HCT116 (cell line): ENCODE results near the gene ADAM15. TPM values are rescaled to one million over a fixed set of nuclear protein-coding genes. Genes with fewer than 3 reads are reported as not detected.

ENCODE experiments used
- ATAC-seq: fragments of 200-7000 bp; cut with Tn5 transposase; 2 replicates; pipeline ENCODE4 v1.9.1; 2020; ENCODE audit warnings: mild to moderate bottlenecking, moderate library complexity
- BruUV-seq: library from RNA; stranded (reverse); fragments of 400-500 nt; replicated peaks from 2 replicates; lab custom pipeline; 2021; lab: Mats Ljungman, UMichigan
- CTCF ChIA-PET: fragments of 300-600 bp; sonication (Branson Sonifier 250); formaldehyde crosslinking; loops from one replicate; lab custom pipeline; 2021; ENCODE audit warnings: antibody characterized with exemption; lab: Charles Lee
- POLR2A ChIA-PET: fragments of 300-600, 350-600 bp; sonication (Branson Sonifier 250); formaldehyde crosslinking; loops from one replicate; lab custom pipeline; 2021; ENCODE audit warnings: antibody characterized with exemption; lab: Charles Lee
- RAD21 ChIA-PET, 2 experiments: fragments of 300-600 bp; sonication (Branson Sonifier 250); formaldehyde crosslinking; loops; one replicate each; lab custom pipeline; 2023; ENCODE audit warnings: low total read pairs in 2 of 2; ENCODE audit not compliant: uncharacterized antibody in 2 of 2, unreplicated experiment in 2 of 2, low non-redundant PET in 1 of 2; lab: Charles Lee
- DNase-seq: peaks from one replicate; pipeline ENCODE4 v3.0.0-alpha.2; 2010; ENCODE audit warnings: low read depth, low spot score
- H2AFZ ChIP-seq: fragments of 200-600 bp; shearing (Covaris generic), sonication (generic); 2 replicates; pipeline ENCODE4 v1.6.1; 2017; ENCODE audit warnings: low read depth, mixed run types, mixed read lengths, antibody characterized with exemption, low read length; ENCODE audit not compliant: poor library complexity, severe bottlenecking
- H3K27ac ChIP-seq: 2 replicates; pipeline ENCODE4 v1.5.1; 2012; ENCODE audit warnings: low read depth, low read length
- H3K27me3 ChIP-seq: fragments of 200-600 bp; sonication (generic); 2 replicates; pipeline ENCODE4 v1.6.1; 2016; ENCODE audit warnings: mixed run types, low read length, mixed read lengths; ENCODE audit not compliant: insufficient read depth
- H3K36me3 ChIP-seq, 2 experiments: fragments of 200-500 bp in 1 of 2; fragments of 200-600 bp in 1 of 2; sonication (Bioruptor generic) in 1 of 2; sonication (generic) in 1 of 2; 2 replicates each; pipeline versions ENCODE4 v1.5.1 to v1.6.1; 2014 to 2016; ENCODE audit warnings: low read length in 2 of 2, inconsistent platforms in 1 of 2, mixed read lengths in 1 of 2, mixed run types in 1 of 2; ENCODE audit not compliant: insufficient read depth in 2 of 2, control insufficient read depth in 1 of 2
- H3K4me1 ChIP-seq, 2 experiments: fragments of 200-600 bp in 1 of 2; sonication (generic) in 1 of 2; 2 replicates each; pipeline versions ENCODE4 v1.5.1 to v1.6.1; 2012 to 2017; ENCODE audit warnings: low read length in 2 of 2, inconsistent platforms in 1 of 2, mild to moderate bottlenecking in 1 of 2, mixed read lengths in 1 of 2, mixed run types in 1 of 2, moderate library complexity in 1 of 2; ENCODE audit not compliant: insufficient read depth in 2 of 2, control insufficient read depth in 1 of 2
- H3K4me2 ChIP-seq: fragments of 200-600 bp; sonication (generic); 2 replicates; pipeline ENCODE4 v1.6.1; 2017; ENCODE audit warnings: mixed run types, low read length, mixed read lengths
- H3K4me3 ChIP-seq, 2 experiments: fragments of 200-600 bp in 1 of 2; sonication (generic) in 1 of 2; replicated peaks in 1 of 2; 2 replicates each; pipeline ENCODE4 v1.5.1; 2011 to 2016; ENCODE audit warnings: low read length in 2 of 2, control low read depth in 1 of 2, low read depth in 1 of 2, mild to moderate bottlenecking in 1 of 2, mixed read lengths in 1 of 2, mixed run types in 1 of 2
- H3K79me2 ChIP-seq: fragments of 200-600 bp; sonication (generic); 2 replicates; pipeline ENCODE4 v1.6.1; 2017; ENCODE audit warnings: mild to moderate bottlenecking, mixed run types, low read length, moderate library complexity, mixed read lengths; ENCODE audit not compliant: insufficient read depth
- H3K9ac ChIP-seq: fragments of 200-600 bp; sonication (generic); 2 replicates; pipeline ENCODE4 v1.6.1; 2016; ENCODE audit warnings: low read length, mixed read lengths
- H3K9me2 ChIP-seq: fragments of 200-600 bp; sonication (generic), shearing (Covaris generic); 2 replicates; pipeline ENCODE4 v1.6.1; 2017; ENCODE audit warnings: mixed run types, mild to moderate bottlenecking, moderate library complexity; ENCODE audit not compliant: insufficient read depth
- H3K9me3 ChIP-seq, 2 experiments: fragments of 200-500 bp in 1 of 2; fragments of 200-600 bp in 1 of 2; sonication (Bioruptor generic) in 1 of 2; sonication (generic) in 1 of 2; 2 replicates each; pipeline ENCODE4 v1.6.1; 2014 to 2017; ENCODE audit warnings: low read length in 2 of 2, mixed read lengths in 2 of 2, inconsistent platforms in 1 of 2, low read depth in 1 of 2, mild to moderate bottlenecking in 1 of 2, mixed run types in 1 of 2, moderate library complexity in 1 of 2; ENCODE audit not compliant: control insufficient read depth in 1 of 2, insufficient read depth in 1 of 2
- H4K20me1 ChIP-seq: fragments of 200-600 bp; sonication (generic), shearing (Covaris generic); 2 replicates; pipeline ENCODE4 v1.6.1; 2017; ENCODE audit warnings: mixed run types, mild to moderate bottlenecking, moderate library complexity; ENCODE audit not compliant: insufficient read depth
- CBX3 ChIP-seq: IDR thresholded peaks from 2 replicates; pipeline ENCODE4 v1.6.1; 2012; ENCODE audit warnings: low read depth
- CEBPB ChIP-seq: IDR thresholded peaks from 2 replicates; pipeline ENCODE4 v1.6.1; 2012; ENCODE audit warnings: low read depth
- CTCF ChIP-seq, 3 experiments: fragments of 200-600 bp in 1 of 3; sonication (generic) in 1 of 3; IDR thresholded peaks in 2 of 3; conservative IDR thresholded peaks in 1 of 3; 2 replicates each; pipeline ENCODE4 v1.5.1; 2012 to 2017; ENCODE audit warnings: low read depth in 2 of 3, low read length in 2 of 3, antibody characterized with exemption in 1 of 3, borderline replicate concordance in 1 of 3, control low read depth in 1 of 3, mild to moderate bottlenecking in 1 of 3, mixed read lengths in 1 of 3, mixed run types in 1 of 3, moderate library complexity in 1 of 3; ENCODE audit not compliant: insufficient read depth in 1 of 3
- EGR1 ChIP-seq: IDR thresholded peaks from 2 replicates; pipeline ENCODE4 v1.6.1; 2012; ENCODE audit warnings: low read depth
- ELF1 ChIP-seq: IDR thresholded peaks from 2 replicates; pipeline ENCODE4 v1.6.1; 2012; ENCODE audit warnings: low read depth, borderline replicate concordance
- EZH2 ChIP-seq: fragments of 200-600 bp; sonication (generic); IDR thresholded peaks from 2 replicates; pipeline ENCODE4 v1.6.1; 2017; ENCODE audit warnings: antibody characterized with exemption, mixed run types
- EZH2phosphoT487 ChIP-seq: fragments of 200-600 bp; IDR thresholded peaks from 2 replicates; pipeline ENCODE4 v1.6.1; 2018; ENCODE audit warnings: antibody characterized with exemption, borderline replicate concordance
- JUND ChIP-seq: IDR thresholded peaks from 2 replicates; pipeline ENCODE4 v1.6.1; 2012
- POLR2A ChIP-seq: IDR thresholded peaks from 2 replicates; pipeline ENCODE4 v1.7.0; 2011; ENCODE audit warnings: borderline replicate concordance; ENCODE audit not compliant: insufficient read depth, insufficient read length; ENCODE audit errors: extremely low read depth
- POLR2AphosphoS5 ChIP-seq: IDR thresholded peaks from 2 replicates; pipeline ENCODE4 v1.6.1; 2011; ENCODE audit warnings: mild to moderate bottlenecking, low read depth, low read length, moderate library complexity
- RAD21 ChIP-seq: IDR thresholded peaks from 2 replicates; pipeline ENCODE4 v1.6.1; 2012; ENCODE audit warnings: low read depth, mild to moderate bottlenecking
- REST ChIP-seq: IDR thresholded peaks from 2 replicates; pipeline ENCODE4 v1.6.1; 2012; ENCODE audit warnings: low read depth
- SIN3A ChIP-seq: IDR thresholded peaks from 2 replicates; pipeline ENCODE4 v1.6.1; 2012; ENCODE audit warnings: low read depth
- SRF ChIP-seq: IDR thresholded peaks from 2 replicates; pipeline ENCODE4 v1.6.1; 2012; ENCODE audit warnings: low read depth
- TCF7L2 ChIP-seq: IDR thresholded peaks from 2 replicates; pipeline ENCODE4 v1.7.0; 2011; ENCODE audit warnings: borderline replicate concordance, inconsistent platforms; ENCODE audit not compliant: insufficient read depth, insufficient read length; ENCODE audit errors: extremely low read depth
- YY1 ChIP-seq: IDR thresholded peaks from 2 replicates; pipeline ENCODE4 v1.6.1; 2011; ENCODE audit warnings: low read length, low read depth, moderate library complexity, mild to moderate bottlenecking; ENCODE audit not compliant: insufficient replicate concordance; ENCODE audit errors: extremely low read depth
- ZNF274 ChIP-seq: fragments of 200-500 bp; sonication (Bioruptor generic); IDR thresholded peaks from 2 replicates; pipeline ENCODE4 v1.6.1; 2014; ENCODE audit warnings: mild to moderate bottlenecking, low read depth, low read length, inconsistent platforms
- intact Hi-C: fragments of 100-400 bp; cut with micrococcal nuclease; formaldehyde crosslinking; loops from 2 replicates; pipeline ENCODE4 v1.10.0; 2022
- total RNA-seq: library from RNA; stranded (reverse); gene quantifications from one replicate; pipeline ENCODE4 v1.2.1, GENCODE V29; 2021; ENCODE audit not compliant: unreplicated experiment
- TF ChIP-seq, protein P1 (sequence below): IDR thresholded peaks from 2 replicates; pipeline ENCODE4 v1.6.1; 2011; ENCODE audit warnings: mild to moderate bottlenecking, low read length, moderate library complexity; ENCODE audit not compliant: insufficient replicate concordance; ENCODE audit errors: extremely low read depth

The ADAM15 gene
- total RNA-seq, 1 experiment from 2014 or later = 149 TPM

DNA sequence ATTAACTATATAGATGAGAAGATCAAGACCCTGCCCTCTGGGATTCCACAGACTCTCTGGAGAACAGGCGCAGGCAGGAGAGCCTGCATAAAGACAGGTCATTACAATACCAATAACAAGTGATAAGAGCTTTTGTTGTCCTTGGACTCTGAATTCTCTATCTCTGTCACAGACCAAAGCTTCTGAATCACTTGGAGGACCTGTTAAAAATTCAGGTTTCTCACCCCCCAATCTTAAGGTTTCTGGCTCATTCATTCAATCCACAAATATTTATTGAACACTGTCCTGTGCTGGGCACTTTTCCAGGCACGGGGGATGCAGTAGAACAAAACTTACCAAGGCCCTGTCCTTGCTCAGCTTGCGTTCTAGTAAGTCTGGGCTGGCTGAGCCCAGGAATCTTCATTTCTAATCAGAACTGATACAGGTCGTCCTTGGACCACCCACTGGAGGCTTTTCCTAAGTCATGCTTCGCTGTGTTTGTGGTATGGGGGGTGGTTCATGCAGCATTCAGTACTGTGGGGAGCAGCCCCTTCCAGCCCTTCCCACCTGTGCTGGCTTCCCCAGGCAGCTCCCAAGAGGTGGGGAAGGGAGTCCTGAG, 13.8 kb downstream of the ADAM15 start:
- 0 out of 2 replicates have a peak, but pooled peaks cover 5% of the 10 kb centered on the region for H3K79me2 ChIP-seq
- no peak overlapping the region for H2AFZ ChIP-seq
- no peak for TF ChIP-seq EZH2
- no peak for TF ChIP-seq POLR2AphosphoS5
- TF ChIP-seq CBX3 = no peak
- no peak for TF ChIP-seq REST
- TF ChIP-seq POLR2A = no peak
- TF ChIP-seq SRF = no peak
- TF ChIP-seq EZH2phosphoT487 = no peak
- TF ChIP-seq, protein P1, sequence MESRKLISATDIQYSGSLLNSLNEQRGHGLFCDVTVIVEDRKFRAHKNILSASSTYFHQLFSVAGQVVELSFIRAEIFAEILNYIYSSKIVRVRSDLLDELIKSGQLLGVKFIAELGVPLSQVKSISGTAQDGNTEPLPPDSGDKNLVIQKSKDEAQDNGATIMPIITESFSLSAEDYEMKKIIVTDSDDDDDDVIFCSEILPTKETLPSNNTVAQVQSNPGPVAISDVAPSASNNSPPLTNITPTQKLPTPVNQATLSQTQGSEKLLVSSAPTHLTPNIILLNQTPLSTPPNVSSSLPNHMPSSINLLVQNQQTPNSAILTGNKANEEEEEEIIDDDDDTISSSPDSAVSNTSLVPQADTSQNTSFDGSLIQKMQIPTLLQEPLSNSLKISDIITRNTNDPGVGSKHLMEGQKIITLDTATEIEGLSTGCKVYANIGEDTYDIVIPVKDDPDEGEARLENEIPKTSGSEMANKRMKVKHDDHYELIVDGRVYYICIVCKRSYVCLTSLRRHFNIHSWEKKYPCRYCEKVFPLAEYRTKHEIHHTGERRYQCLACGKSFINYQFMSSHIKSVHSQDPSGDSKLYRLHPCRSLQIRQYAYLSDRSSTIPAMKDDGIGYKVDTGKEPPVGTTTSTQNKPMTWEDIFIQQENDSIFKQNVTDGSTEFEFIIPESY = no peak
- no peak for TF ChIP-seq RAD21
- TF ChIP-seq CTCF (IDR thresholded peaks at IDR 0.05 in 2 of 3, conservative IDR thresholded peaks at IDR 0.05 in 1 of 3; ENCODE audit: borderline replicate concordance in 1 of 3, insufficient read depth in 1 of 3, low read depth in 2 of 3, low read length in 2 of 3) = no peak
- TF ChIP-seq SIN3A = no peak
- no peak for TF ChIP-seq ZNF274
- TF ChIP-seq YY1 = no peak
- TF ChIP-seq CEBPB = no peak
- no peak for TF ChIP-seq JUND
- TF ChIP-seq EGR1 = no peak
- TF ChIP-seq TCF7L2 = no peak
- no peak for TF ChIP-seq ELF1
- no peaks in the 10 kb centered on the region for H3K27me3 ChIP-seq
- POLR2A ChIA-PET = interaction anchor here (1.6 kb wide), 1 partner anchor 20 kb away, joined by 7 read pairs; no protein-coding TSS in a partner anchor
- no peak overlapping the region for H3K9ac ChIP-seq
- peaks cover 22 to 39% of the 10 kb centered on the region in 2 experiments for H3K4me1 ChIP-seq
- no peaks in the 10 kb centered on the region for H4K20me1 ChIP-seq
- peak overlapping the region; percentile 95 for H3K4me2 ChIP-seq
- no TSS peak for BruUV-seq
- H3K9me2 ChIP-seq = no peaks in the 10 kb centered on the region
- intact Hi-C loops = loop anchor here (5.0 kb wide), 3 partner anchors 93 to 508 kb away; partner anchors contain the start of genes CKS1B, SHC1 and UBE2Q1
- CTCF ChIA-PET = interaction anchor here (2.2 to 6.7 kb wide), 3 partner anchors 20 to 108 kb away, joined by 7 to 44 read pairs (median 9); partner anchors contain the start of gene KRTCAP2
- no peaks in the 10 kb centered on the region for H3K9me3 ChIP-seq
- no peak overlapping the region for H3K27ac ChIP-seq
- ATAC-seq (no peak), DNase-seq (no peak)
- peak overlapping the region in 1 of 2 experiments; percentile 84; a peak in 1 of 4 replicates for H3K4me3 ChIP-seq
- RAD21 ChIA-PET = no interaction called here
- peaks cover 8 to 13% of the 10 kb centered on the region in 2 experiments; a peak in 3 of 4 replicates for H3K36me3 ChIP-seq
